Measurements from ENCODE around the gene MCTP2.

GRCh38 chr15:94228611-94229010 lies 2.8 kb upstream of the MCTP2 start:
- TF ChIP-seq CTCF (conservative IDR thresholded peaks at IDR 0.05) = no peak
- TF ChIP-seq ZFX (IDR thresholded peaks at IDR 0.05) = no peak

All from C4-2B (cell line).